GM18873 (cell line): ENCODE data around the gene ABCD3.

ENCODE experiments used
- ATAC-seq: cut with Tn5 transposase; IDR thresholded peaks from one replicate; pipeline ENCODE4 v1.9.1; 2021; ENCODE audit warnings: mild to moderate bottlenecking, moderate library complexity, moderate number of reproducible peaks; ENCODE audit not compliant: unreplicated experiment, low FRiP score

The ABCD3 gene

GRCh38 chr1:94522304-94522703 is 104.1 kb downstream of the ABCD3 start:
- ATAC-seq = no peak

- no peak for ATAC-seq
Measured at GRCh38 chr1:94524531-94524930, 106.3 kb downstream of the ABCD3 start.

GRCh38 chr1:94526152-94526980 is 108.2 kb downstream of the ABCD3 start:
- ATAC-seq = no peak

GRCh38 chr1:94527447-94528031 is 109.3 kb downstream of the ABCD3 start:
- ATAC-seq = no peak

- ATAC-seq = no peak
Measured at GRCh38 chr1:94528299-94528698, 110.1 kb downstream of the ABCD3 start.

GRCh38 chr1:94528826-94529225 is 110.6 kb downstream of the ABCD3 start:
- no peak for ATAC-seq

GRCh38 chr1:94529416-94529815 is 111.2 kb downstream of the ABCD3 start:
- no peak for ATAC-seq

GRCh38 chr1:94530373-94530878 is 112.2 kb downstream of the ABCD3 start:
- no peak for ATAC-seq

GRCh38 chr1:94531664-94532063 is 113.5 kb downstream of the ABCD3 start:
- no peak for ATAC-seq

- no peak for ATAC-seq
Measured at GRCh38 chr1:94532077-94532476, 113.9 kb downstream of the ABCD3 start.

- no peak for ATAC-seq
Measured at GRCh38 chr1:94535095-94535494, 116.9 kb downstream of the ABCD3 start.

- no peak for ATAC-seq
Measured at GRCh38 chr1:94535879-94536278, 117.7 kb downstream of the ABCD3 start.

GRCh38 chr1:94537254-94537653 is 119.1 kb downstream of the ABCD3 start:
- ATAC-seq = no peak

- no peak for ATAC-seq
Measured at GRCh38 chr1:94538243-94538827, 120.1 kb downstream of the ABCD3 start.

GRCh38 chr1:94539496-94539895 is 121.3 kb downstream of the ABCD3 start:
- no peak for ATAC-seq

- no peak for ATAC-seq
Measured at GRCh38 chr1:94540440-94541245, 122.5 kb downstream of the ABCD3 start.

- no peak for ATAC-seq
Measured at GRCh38 chr1:94541246-94542087, 123.3 kb downstream of the ABCD3 start, which contains the start of gene F3. F3 (minus strand) TSS chr1:94541759; CDS start chr1:94541636, 123 bp downstream.

GRCh38 chr1:94542088-94542870 is 124.1 kb downstream of the ABCD3 start:
- ATAC-seq = no peak

- ATAC-seq = no peak
Measured at GRCh38 chr1:94543001-94543400, 124.8 kb downstream of the ABCD3 start.
